ENCODE data around the gene NRAP. TPM values are rescaled to one million over a fixed set of nuclear protein-coding genes. Genes with fewer than 3 reads are reported as not detected.

The NRAP gene
- total RNA-seq, 1 donor from 2014 or later, result not detected

DNA sequence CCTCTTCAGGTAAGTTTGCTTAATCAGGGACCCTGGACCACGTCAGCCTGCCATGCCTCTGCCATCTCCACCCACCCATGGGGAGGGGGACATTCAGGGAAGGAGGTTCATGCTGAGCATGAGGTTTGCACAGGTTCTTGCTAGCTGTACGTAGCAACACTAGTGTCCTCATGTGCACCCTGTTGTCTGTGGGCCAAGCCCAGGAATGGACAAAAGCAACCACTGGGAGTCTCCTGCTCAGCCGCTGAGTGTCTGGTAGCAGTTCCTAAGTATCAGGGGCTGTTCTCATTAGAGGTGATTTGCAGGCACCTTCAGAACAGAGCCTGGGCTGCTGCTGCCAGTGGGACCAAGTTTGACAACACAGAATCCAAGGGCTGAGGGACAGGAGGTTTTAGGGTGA, 33.8 kb upstream of the NRAP start:
- H4K20me1 ChIP-seq (ENCODE audit: low read depth), result no peaks in the 10 kb centered on the region
- no peaks in the 10 kb centered on the region for H3F3A ChIP-seq (ENCODE audit: low read depth)
- DNase-seq (ENCODE audit: low spot score), result no peak
- H3K9ac ChIP-seq, result no peak overlapping the region
- H3K27ac ChIP-seq, result no peak overlapping the region
- Mint-ChIP-seq H3K36me3 (peaks cover 34% of the 10 kb centered on the region), H3K4me1 (peaks cover 2% of the 10 kb centered on the region), H3K9me3 (peaks cover 30% of the 10 kb centered on the region), H3K27me3 (ENCODE audit: insufficient read depth, low read depth) (peaks cover 4% of the 10 kb centered on the region), H3K4me3 (no peak overlapping the region), H3K27ac (no peak overlapping the region)
- no peaks in the 10 kb centered on the region for H3K27me3 ChIP-seq
- no peak overlapping the region for H3K4me2 ChIP-seq
- no peaks in the 10 kb centered on the region for H3K36me3 ChIP-seq
- H2AFZ ChIP-seq (replicated peaks), result no peak overlapping the region
- H3K79me2 ChIP-seq (ENCODE audit: low read depth), result peaks cover 6% of the 10 kb centered on the region
- no peaks in the 10 kb centered on the region for H3K9me3 ChIP-seq (ENCODE audit: low read depth)
- no peak overlapping the region for H3K4me3 ChIP-seq
- H3K4me1 ChIP-seq, result no peaks in the 10 kb centered on the region
- TF ChIP-seq EZH2 (IDR thresholded peaks at IDR 0.05) (no peak), EZH2phosphoT487 (IDR thresholded peaks at IDR 0.05) (no peak)
- TF ChIP-seq, protein P1, sequence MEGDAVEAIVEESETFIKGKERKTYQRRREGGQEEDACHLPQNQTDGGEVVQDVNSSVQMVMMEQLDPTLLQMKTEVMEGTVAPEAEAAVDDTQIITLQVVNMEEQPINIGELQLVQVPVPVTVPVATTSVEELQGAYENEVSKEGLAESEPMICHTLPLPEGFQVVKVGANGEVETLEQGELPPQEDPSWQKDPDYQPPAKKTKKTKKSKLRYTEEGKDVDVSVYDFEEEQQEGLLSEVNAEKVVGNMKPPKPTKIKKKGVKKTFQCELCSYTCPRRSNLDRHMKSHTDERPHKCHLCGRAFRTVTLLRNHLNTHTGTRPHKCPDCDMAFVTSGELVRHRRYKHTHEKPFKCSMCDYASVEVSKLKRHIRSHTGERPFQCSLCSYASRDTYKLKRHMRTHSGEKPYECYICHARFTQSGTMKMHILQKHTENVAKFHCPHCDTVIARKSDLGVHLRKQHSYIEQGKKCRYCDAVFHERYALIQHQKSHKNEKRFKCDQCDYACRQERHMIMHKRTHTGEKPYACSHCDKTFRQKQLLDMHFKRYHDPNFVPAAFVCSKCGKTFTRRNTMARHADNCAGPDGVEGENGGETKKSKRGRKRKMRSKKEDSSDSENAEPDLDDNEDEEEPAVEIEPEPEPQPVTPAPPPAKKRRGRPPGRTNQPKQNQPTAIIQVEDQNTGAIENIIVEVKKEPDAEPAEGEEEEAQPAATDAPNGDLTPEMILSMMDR (IDR thresholded peaks at IDR 0.05), result no peak

DNA sequence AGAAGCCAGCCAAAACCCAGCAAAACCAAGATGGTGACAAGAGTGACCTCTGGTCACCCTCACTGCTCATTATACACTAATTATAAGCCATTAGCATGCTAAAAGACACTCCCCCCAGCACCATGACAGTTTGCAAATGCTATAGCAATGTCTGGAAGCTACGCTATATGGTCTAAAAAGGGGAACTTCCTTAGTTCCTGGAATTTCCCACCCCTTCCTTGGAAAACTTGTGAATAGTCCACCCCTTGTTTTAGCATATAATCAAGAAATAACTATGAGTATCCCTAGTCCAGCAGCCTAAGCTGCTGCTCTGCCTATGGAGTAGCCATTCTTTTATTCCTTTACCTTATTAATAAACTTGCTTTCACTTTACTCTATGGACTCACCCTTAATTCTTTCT, 31.9 kb upstream of the NRAP start:
- Mint-ChIP-seq H3K4me1 (no peaks in the 10 kb centered on the region), H3K36me3 (peaks cover 33% of the 10 kb centered on the region), H3K4me3 (no peak overlapping the region), H3K9me3 (peaks cover 40% of the 10 kb centered on the region), H3K27ac (no peak overlapping the region), H3K27me3 (ENCODE audit: insufficient read depth, low read depth) (peaks cover 4% of the 10 kb centered on the region)
- Histone ChIP-seq H3K4me2 (no peak overlapping the region), H3K27ac (no peak overlapping the region), H4K20me1 (ENCODE audit: low read depth) (no peaks in the 10 kb centered on the region), H3K4me3 (no peak overlapping the region), H3F3A (ENCODE audit: low read depth) (no peaks in the 10 kb centered on the region), H3K36me3 (no peaks in the 10 kb centered on the region), H3K4me1 (no peaks in the 10 kb centered on the region), H3K79me2 (ENCODE audit: low read depth) (peaks cover 14% of the 10 kb centered on the region), H3K9ac (no peak overlapping the region), H2AFZ (replicated peaks) (no peak overlapping the region), H3K27me3 (no peaks in the 10 kb centered on the region), H3K9me3 (ENCODE audit: low read depth) (no peaks in the 10 kb centered on the region)
- no peak for TF ChIP-seq EZH2phosphoT487 (IDR thresholded peaks at IDR 0.05)
- TF ChIP-seq, protein P1 (IDR thresholded peaks at IDR 0.05), result no peak
- TF ChIP-seq EZH2 (IDR thresholded peaks at IDR 0.05), result no peak
- no peak for DNase-seq (ENCODE audit: low spot score)

DNA sequence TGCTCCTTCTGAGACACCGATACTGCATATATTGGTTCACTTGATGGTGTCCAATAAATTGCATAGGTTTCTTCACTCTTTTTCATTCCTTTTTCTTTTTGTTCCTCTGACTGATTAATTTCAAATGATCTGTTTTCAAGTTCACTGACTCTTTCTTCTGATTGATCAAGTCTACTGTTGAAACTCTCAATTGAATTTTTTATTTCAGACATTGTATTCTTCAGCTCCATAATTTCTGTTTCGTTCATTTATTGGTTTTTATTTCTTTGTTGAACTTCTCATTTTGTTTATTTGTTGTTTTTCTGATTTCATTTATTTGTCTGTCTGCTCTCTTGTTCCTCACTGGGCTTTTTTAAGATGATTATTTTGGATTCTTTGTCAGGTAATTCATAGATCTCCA, 29.5 kb upstream of the NRAP start:
- no peak overlapping the region for H2AFZ ChIP-seq (replicated peaks)
- no peaks in the 10 kb centered on the region for H3K4me1 ChIP-seq
- DNase-seq (ENCODE audit: low spot score), result no peak
- H4K20me1 ChIP-seq (ENCODE audit: low read depth), result no peaks in the 10 kb centered on the region
- H3K4me3 Mint-ChIP-seq, result no peak overlapping the region
- no peaks in the 10 kb centered on the region for H3F3A ChIP-seq (ENCODE audit: low read depth)
- no peak overlapping the region for H3K9ac ChIP-seq
- H3K9me3 ChIP-seq (ENCODE audit: low read depth), result no peaks in the 10 kb centered on the region
- TF ChIP-seq, protein P1 (IDR thresholded peaks at IDR 0.05), result no peak
- no peak for TF ChIP-seq EZH2 (IDR thresholded peaks at IDR 0.05)
- TF ChIP-seq EZH2phosphoT487 (IDR thresholded peaks at IDR 0.05), result no peak
- peaks cover 2% of the 10 kb centered on the region for H3K27me3 Mint-ChIP-seq (ENCODE audit: insufficient read depth, low read depth)
- H3K4me1 Mint-ChIP-seq, result no peaks in the 10 kb centered on the region
- no peaks in the 10 kb centered on the region for H3K36me3 ChIP-seq
- peaks cover 32% of the 10 kb centered on the region for H3K79me2 ChIP-seq (ENCODE audit: low read depth)
- no peak overlapping the region for H3K27ac ChIP-seq
- H3K4me2 ChIP-seq, result no peak overlapping the region
- H3K9me3 Mint-ChIP-seq, result peaks cover 62% of the 10 kb centered on the region
- peaks cover 29% of the 10 kb centered on the region for H3K36me3 Mint-ChIP-seq
- no peak overlapping the region for H3K27ac Mint-ChIP-seq
- H3K4me3 ChIP-seq, result no peak overlapping the region
- H3K27me3 ChIP-seq, result no peaks in the 10 kb centered on the region
